D721Med (cell line): ENCODE data around the gene S100A7.

ENCODE experiments used
- DNase-seq: peaks from one replicate; pipeline ENCODE4 v3.0.0; 2011; ENCODE audit warnings: low spot score; ENCODE audit not compliant: insufficient read length
- FAIRE-seq: peaks from 2 replicates; lab custom pipeline; 2011; peaks lifted over from hg19 to GRCh38; lab: Jason Lieb, UNC
- CTCF ChIP-seq: IDR thresholded peaks from 2 replicates; pipeline ENCODE4 v1.5.1; 2012; ENCODE audit warnings: mild to moderate bottlenecking, control low read depth; ENCODE audit not compliant: insufficient read depth; ENCODE audit errors: missing control alignments

S100A7 gene

GRCh38 chr1:153441238-153441755 is 19.2 kb downstream of the S100A7 start:
- no peak for DNase-seq
- TF ChIP-seq CTCF, result no peak
- FAIRE-seq, result no peak

- DNase-seq, result no peak
- no peak for FAIRE-seq
- no peak for TF ChIP-seq CTCF
These were observed 21.2 kb downstream of the S100A7 start for GRCh38 chr1:153439273-153439672.

- FAIRE-seq (no peak), DNase-seq (no peak)
- no peak for TF ChIP-seq CTCF
These were observed 21.9 kb downstream of the S100A7 start for GRCh38 chr1:153438599-153438998.

GRCh38 chr1:153437236-153437635 is 23.2 kb downstream of the S100A7 start:
- FAIRE-seq (no peak), DNase-seq (no peak)
- no peak for TF ChIP-seq CTCF

GRCh38 chr1:153434746-153435455 is 25.6 kb downstream of the S100A7 start:
- FAIRE-seq (no peak), DNase-seq (no peak)
- no peak for TF ChIP-seq CTCF

- no peak for TF ChIP-seq CTCF
- DNase-seq (no peak), FAIRE-seq (no peak)
These were observed 27.4 kb downstream of the S100A7 start for GRCh38 chr1:153432874-153433681.

GRCh38 chr1:153431928-153432327 is 28.5 kb downstream of the S100A7 start:
- no peak for TF ChIP-seq CTCF
- DNase-seq (no peak), FAIRE-seq (no peak)
